ENCODE data around the gene EIPR1.

DNA sequence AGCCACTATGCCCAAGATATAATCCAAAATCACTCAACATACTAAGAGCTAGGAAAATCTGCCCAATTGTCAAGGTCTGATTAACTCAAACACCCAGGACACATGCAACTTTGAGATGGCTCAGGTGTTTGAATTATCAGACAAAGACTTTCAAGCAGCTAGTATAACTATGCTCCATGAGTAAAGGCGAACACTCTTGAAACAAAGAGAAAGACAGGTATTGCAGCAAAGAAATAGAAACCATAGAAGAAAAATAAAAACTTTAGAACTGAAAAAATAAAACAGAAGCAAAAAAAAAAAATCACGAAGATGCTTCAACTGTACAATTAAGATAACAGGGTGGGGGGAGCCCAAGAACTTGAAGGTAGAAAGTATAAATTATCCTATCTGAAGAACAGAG, 214.2 kb downstream of the EIPR1 start:
- TF ChIP-seq, protein P1, sequence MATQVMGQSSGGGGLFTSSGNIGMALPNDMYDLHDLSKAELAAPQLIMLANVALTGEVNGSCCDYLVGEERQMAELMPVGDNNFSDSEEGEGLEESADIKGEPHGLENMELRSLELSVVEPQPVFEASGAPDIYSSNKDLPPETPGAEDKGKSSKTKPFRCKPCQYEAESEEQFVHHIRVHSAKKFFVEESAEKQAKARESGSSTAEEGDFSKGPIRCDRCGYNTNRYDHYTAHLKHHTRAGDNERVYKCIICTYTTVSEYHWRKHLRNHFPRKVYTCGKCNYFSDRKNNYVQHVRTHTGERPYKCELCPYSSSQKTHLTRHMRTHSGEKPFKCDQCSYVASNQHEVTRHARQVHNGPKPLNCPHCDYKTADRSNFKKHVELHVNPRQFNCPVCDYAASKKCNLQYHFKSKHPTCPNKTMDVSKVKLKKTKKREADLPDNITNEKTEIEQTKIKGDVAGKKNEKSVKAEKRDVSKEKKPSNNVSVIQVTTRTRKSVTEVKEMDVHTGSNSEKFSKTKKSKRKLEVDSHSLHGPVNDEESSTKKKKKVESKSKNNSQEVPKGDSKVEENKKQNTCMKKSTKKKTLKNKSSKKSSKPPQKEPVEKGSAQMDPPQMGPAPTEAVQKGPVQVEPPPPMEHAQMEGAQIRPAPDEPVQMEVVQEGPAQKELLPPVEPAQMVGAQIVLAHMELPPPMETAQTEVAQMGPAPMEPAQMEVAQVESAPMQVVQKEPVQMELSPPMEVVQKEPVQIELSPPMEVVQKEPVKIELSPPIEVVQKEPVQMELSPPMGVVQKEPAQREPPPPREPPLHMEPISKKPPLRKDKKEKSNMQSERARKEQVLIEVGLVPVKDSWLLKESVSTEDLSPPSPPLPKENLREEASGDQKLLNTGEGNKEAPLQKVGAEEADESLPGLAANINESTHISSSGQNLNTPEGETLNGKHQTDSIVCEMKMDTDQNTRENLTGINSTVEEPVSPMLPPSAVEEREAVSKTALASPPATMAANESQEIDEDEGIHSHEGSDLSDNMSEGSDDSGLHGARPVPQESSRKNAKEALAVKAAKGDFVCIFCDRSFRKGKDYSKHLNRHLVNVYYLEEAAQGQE (IDR thresholded peaks at IDR 0.05; ENCODE audit: unreplicated experiment) = no peak
- TF ChIP-seq, protein P2, sequence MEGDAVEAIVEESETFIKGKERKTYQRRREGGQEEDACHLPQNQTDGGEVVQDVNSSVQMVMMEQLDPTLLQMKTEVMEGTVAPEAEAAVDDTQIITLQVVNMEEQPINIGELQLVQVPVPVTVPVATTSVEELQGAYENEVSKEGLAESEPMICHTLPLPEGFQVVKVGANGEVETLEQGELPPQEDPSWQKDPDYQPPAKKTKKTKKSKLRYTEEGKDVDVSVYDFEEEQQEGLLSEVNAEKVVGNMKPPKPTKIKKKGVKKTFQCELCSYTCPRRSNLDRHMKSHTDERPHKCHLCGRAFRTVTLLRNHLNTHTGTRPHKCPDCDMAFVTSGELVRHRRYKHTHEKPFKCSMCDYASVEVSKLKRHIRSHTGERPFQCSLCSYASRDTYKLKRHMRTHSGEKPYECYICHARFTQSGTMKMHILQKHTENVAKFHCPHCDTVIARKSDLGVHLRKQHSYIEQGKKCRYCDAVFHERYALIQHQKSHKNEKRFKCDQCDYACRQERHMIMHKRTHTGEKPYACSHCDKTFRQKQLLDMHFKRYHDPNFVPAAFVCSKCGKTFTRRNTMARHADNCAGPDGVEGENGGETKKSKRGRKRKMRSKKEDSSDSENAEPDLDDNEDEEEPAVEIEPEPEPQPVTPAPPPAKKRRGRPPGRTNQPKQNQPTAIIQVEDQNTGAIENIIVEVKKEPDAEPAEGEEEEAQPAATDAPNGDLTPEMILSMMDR (conservative IDR thresholded peaks at IDR 0.05; ENCODE audit: low read depth in 2 of 2) = no peak
- TF ChIP-seq EZH2 (IDR thresholded peaks at IDR 0.05; ENCODE audit: low read depth, unreplicated experiment) (no peak), POLR2AphosphoS5 (IDR thresholded peaks at IDR 0.05; ENCODE audit: low read depth) (no peak), JUNB (IDR thresholded peaks at IDR 0.05; ENCODE audit: unreplicated experiment) (no peak), EZH2phosphoT487 (IDR thresholded peaks at IDR 0.05; ENCODE audit: unreplicated experiment) (no peak), CREB1 (CRISPR knock-in tag; IDR thresholded peaks at IDR 0.05; ENCODE audit: low read depth) (no peak), ZNF331 (CRISPR knock-in tag; IDR thresholded peaks at IDR 0.05; ENCODE audit: low read depth) (no peak), ZNF114 (CRISPR knock-in tag; IDR thresholded peaks at IDR 0.05) (no peak), STAT1 (IDR thresholded peaks at IDR 0.05; ENCODE audit: unreplicated experiment) (no peak), NANOG (IDR thresholded peaks at IDR 0.05; ENCODE audit: borderline replicate concordance) (no peak)
- TF ChIP-seq, protein P3, sequence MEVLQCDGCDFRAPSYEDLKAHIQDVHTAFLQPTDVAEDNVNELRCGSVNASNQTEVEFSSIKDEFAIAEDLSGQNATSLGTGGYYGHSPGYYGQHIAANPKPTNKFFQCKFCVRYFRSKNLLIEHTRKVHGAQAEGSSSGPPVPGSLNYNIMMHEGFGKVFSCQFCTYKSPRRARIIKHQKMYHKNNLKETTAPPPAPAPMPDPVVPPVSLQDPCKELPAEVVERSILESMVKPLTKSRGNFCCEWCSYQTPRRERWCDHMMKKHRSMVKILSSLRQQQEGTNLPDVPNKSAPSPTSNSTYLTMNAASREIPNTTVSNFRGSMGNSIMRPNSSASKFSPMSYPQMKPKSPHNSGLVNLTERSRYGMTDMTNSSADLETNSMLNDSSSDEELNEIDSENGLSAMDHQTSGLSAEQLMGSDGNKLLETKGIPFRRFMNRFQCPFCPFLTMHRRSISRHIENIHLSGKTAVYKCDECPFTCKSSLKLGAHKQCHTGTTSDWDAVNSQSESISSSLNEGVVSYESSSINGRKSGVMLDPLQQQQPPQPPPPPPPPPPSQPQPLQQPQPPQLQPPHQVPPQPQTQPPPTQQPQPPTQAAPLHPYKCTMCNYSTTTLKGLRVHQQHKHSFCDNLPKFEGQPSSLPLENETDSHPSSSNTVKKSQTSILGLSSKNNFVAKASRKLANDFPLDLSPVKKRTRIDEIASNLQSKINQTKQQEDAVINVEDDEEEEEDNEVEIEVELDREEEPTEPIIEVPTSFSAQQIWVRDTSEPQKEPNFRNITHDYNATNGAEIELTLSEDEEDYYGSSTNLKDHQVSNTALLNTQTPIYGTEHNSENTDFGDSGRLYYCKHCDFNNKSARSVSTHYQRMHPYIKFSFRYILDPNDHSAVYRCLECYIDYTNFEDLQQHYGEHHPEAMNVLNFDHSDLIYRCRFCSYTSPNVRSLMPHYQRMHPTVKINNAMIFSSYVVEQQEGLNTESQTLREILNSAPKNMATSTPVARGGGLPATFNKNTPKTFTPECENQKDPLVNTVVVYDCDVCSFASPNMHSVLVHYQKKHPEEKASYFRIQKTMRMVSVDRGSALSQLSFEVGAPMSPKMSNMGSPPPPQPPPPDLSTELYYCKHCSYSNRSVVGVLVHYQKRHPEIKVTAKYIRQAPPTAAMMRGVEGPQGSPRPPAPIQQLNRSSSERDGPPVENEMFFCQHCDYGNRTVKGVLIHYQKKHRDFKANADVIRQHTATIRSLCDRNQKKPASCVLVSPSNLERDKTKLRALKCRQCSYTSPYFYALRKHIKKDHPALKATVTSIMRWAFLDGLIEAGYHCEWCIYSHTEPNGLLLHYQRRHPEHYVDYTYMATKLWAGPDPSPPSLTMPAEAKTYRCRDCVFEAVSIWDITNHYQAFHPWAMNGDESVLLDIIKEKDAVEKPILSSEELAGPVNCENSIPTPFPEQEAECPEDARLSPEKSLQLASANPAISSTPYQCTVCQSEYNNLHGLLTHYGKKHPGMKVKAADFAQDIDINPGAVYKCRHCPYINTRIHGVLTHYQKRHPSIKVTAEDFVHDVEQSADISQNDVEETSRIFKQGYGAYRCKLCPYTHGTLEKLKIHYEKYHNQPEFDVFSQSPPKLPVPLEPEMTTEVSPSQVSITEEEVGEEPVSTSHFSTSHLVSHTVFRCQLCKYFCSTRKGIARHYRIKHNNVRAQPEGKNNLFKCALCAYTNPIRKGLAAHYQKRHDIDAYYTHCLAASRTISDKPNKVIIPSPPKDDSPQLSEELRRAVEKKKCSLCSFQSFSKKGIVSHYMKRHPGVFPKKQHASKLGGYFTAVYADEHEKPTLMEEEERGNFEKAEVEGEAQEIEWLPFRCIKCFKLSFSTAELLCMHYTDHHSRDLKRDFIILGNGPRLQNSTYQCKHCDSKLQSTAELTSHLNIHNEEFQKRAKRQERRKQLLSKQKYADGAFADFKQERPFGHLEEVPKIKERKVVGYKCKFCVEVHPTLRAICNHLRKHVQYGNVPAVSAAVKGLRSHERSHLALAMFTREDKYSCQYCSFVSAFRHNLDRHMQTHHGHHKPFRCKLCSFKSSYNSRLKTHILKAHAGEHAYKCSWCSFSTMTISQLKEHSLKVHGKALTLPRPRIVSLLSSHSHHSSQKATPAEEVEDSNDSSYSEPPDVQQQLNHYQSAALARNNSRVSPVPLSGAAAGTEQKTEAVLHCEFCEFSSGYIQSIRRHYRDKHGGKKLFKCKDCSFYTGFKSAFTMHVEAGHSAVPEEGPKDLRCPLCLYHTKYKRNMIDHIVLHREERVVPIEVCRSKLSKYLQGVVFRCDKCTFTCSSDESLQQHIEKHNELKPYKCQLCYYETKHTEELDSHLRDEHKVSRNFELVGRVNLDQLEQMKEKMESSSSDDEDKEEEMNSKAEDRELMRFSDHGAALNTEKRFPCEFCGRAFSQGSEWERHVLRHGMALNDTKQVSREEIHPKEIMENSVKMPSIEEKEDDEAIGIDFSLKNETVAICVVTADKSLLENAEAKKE (CRISPR knock-in tag; IDR thresholded peaks at IDR 0.05) = no peak
- TF ChIP-seq, protein P4, sequence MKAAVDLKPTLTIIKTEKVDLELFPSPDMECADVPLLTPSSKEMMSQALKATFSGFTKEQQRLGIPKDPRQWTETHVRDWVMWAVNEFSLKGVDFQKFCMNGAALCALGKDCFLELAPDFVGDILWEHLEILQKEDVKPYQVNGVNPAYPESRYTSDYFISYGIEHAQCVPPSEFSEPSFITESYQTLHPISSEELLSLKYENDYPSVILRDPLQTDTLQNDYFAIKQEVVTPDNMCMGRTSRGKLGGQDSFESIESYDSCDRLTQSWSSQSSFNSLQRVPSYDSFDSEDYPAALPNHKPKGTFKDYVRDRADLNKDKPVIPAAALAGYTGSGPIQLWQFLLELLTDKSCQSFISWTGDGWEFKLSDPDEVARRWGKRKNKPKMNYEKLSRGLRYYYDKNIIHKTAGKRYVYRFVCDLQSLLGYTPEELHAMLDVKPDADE (IDR thresholded peaks at IDR 0.05) = no peak
